ENCODE data around the gene ANTXRL.
"Not testable (repeated sequence)": the region's sequence is repeated elsewhere in the genome, so short reads cannot be mapped to it uniquely, and the experiment has no call there.

The ANTXRL gene

GRCh38 chr10:46297406-46298204, 10.8 kb downstream of the ANTXRL start:
- no peaks in the 10 kb centered on the region for H3K9me3 ChIP-seq (ENCODE audit: control insufficient read depth in 2 of 2, low read length in 2 of 2)
- H3K4me1 ChIP-seq (ENCODE audit: control insufficient read depth in 2 of 2, insufficient read depth in 2 of 2, low read length in 2 of 2), result no peaks in the 10 kb centered on the region
- no peak overlapping the region for H3K27ac ChIP-seq (ENCODE audit: low read depth in 2 of 2, low read length in 2 of 2)
- H3K9ac ChIP-seq (ENCODE audit: low read depth in 1 of 2, low read length in 2 of 2), result no peak overlapping the region
- H3K27me3 ChIP-seq (ENCODE audit: control insufficient read depth in 2 of 2, insufficient read depth in 2 of 2, low read length in 2 of 2), result no peaks in the 10 kb centered on the region
- H3K4me3 ChIP-seq (ENCODE audit: low read length in 2 of 2), result no peak overlapping the region
- H3K36me3 ChIP-seq (ENCODE audit: control insufficient read depth in 2 of 2, insufficient read depth in 2 of 2, low read length in 2 of 2), result no peaks in the 10 kb centered on the region

- Histone ChIP-seq H3K4me1 (ENCODE audit: control insufficient read depth in 2 of 2, insufficient read depth in 2 of 2, low read length in 2 of 2) (no peaks in the 10 kb centered on the region), H3K9ac (ENCODE audit: low read depth in 1 of 2, low read length in 2 of 2) (no peak overlapping the region), H3K36me3 (ENCODE audit: control insufficient read depth in 2 of 2, insufficient read depth in 2 of 2, low read length in 2 of 2) (no peaks in the 10 kb centered on the region), H3K27ac (ENCODE audit: low read depth in 2 of 2, low read length in 2 of 2) (no peak overlapping the region), H3K4me3 (ENCODE audit: low read length in 2 of 2) (no peak overlapping the region), H3K27me3 (ENCODE audit: control insufficient read depth in 2 of 2, insufficient read depth in 2 of 2, low read length in 2 of 2) (no peaks in the 10 kb centered on the region), H3K9me3 (ENCODE audit: control insufficient read depth in 2 of 2, low read length in 2 of 2) (no peaks in the 10 kb centered on the region)
Observed at GRCh38 chr10:46298477-46299285, 11.9 kb downstream of the ANTXRL start.

- Histone ChIP-seq H3K4me3 (ENCODE audit: low read length in 2 of 2) (no peak overlapping the region), H3K9me3 (ENCODE audit: control insufficient read depth in 2 of 2, low read length in 2 of 2) (no peaks in the 10 kb centered on the region), H3K9ac (ENCODE audit: low read depth in 1 of 2, low read length in 2 of 2) (no peak overlapping the region), H3K36me3 (ENCODE audit: control insufficient read depth in 2 of 2, insufficient read depth in 2 of 2, low read length in 2 of 2) (no peaks in the 10 kb centered on the region), H3K27me3 (ENCODE audit: control insufficient read depth in 2 of 2, insufficient read depth in 2 of 2, low read length in 2 of 2) (no peaks in the 10 kb centered on the region), H3K4me1 (ENCODE audit: control insufficient read depth in 2 of 2, insufficient read depth in 2 of 2, low read length in 2 of 2) (no peaks in the 10 kb centered on the region), H3K27ac (ENCODE audit: low read depth in 2 of 2, low read length in 2 of 2) (no peak overlapping the region)
Observed at GRCh38 chr10:46299286-46299535, 12.4 kb downstream of the ANTXRL start.

GRCh38 chr10:46299536-46300369, 13.0 kb downstream of the ANTXRL start:
- Histone ChIP-seq H3K27ac (ENCODE audit: low read depth in 2 of 2, low read length in 2 of 2) (no peak overlapping the region), H3K36me3 (ENCODE audit: control insufficient read depth in 2 of 2, insufficient read depth in 2 of 2, low read length in 2 of 2) (no peaks in the 10 kb centered on the region), H3K4me1 (ENCODE audit: control insufficient read depth in 2 of 2, insufficient read depth in 2 of 2, low read length in 2 of 2) (no peaks in the 10 kb centered on the region), H3K4me3 (ENCODE audit: low read length in 2 of 2) (no peak overlapping the region), H3K9ac (ENCODE audit: low read depth in 1 of 2, low read length in 2 of 2) (no peak overlapping the region), H3K9me3 (ENCODE audit: control insufficient read depth in 2 of 2, low read length in 2 of 2) (no peaks in the 10 kb centered on the region), H3K27me3 (ENCODE audit: control insufficient read depth in 2 of 2, insufficient read depth in 2 of 2, low read length in 2 of 2) (no peaks in the 10 kb centered on the region)

GRCh38 chr10:46300370-46300711, 13.5 kb downstream of the ANTXRL start:
- not testable (repeated sequence) for H3K27me3 ChIP-seq (ENCODE audit: control insufficient read depth in 2 of 2, insufficient read depth in 2 of 2, low read length in 2 of 2); H3K27ac ChIP-seq (ENCODE audit: low read depth in 2 of 2, low read length in 2 of 2); H3K4me1 ChIP-seq (ENCODE audit: control insufficient read depth in 2 of 2, insufficient read depth in 2 of 2, low read length in 2 of 2); H3K4me3 ChIP-seq (ENCODE audit: low read length in 2 of 2); H3K36me3 ChIP-seq (ENCODE audit: control insufficient read depth in 2 of 2, insufficient read depth in 2 of 2, low read length in 2 of 2); H3K9me3 ChIP-seq (ENCODE audit: control insufficient read depth in 2 of 2, low read length in 2 of 2); H3K9ac ChIP-seq (ENCODE audit: low read depth in 1 of 2, low read length in 2 of 2)

- Histone ChIP-seq H3K9ac (ENCODE audit: low read depth in 1 of 2, low read length in 2 of 2) (no peak overlapping the region), H3K27me3 (ENCODE audit: control insufficient read depth in 2 of 2, insufficient read depth in 2 of 2, low read length in 2 of 2) (no peaks in the 10 kb centered on the region), H3K4me3 (ENCODE audit: low read length in 2 of 2) (no peak overlapping the region), H3K9me3 (ENCODE audit: control insufficient read depth in 2 of 2, low read length in 2 of 2) (no peaks in the 10 kb centered on the region), H3K4me1 (ENCODE audit: control insufficient read depth in 2 of 2, insufficient read depth in 2 of 2, low read length in 2 of 2) (no peaks in the 10 kb centered on the region), H3K36me3 (ENCODE audit: control insufficient read depth in 2 of 2, insufficient read depth in 2 of 2, low read length in 2 of 2) (no peaks in the 10 kb centered on the region), H3K27ac (ENCODE audit: low read depth in 2 of 2, low read length in 2 of 2) (no peak overlapping the region)
Observed at GRCh38 chr10:46301056-46301645, 14.4 kb downstream of the ANTXRL start.

- no peaks in the 10 kb centered on the region for H3K9me3 ChIP-seq (ENCODE audit: control insufficient read depth in 2 of 2, low read length in 2 of 2)
Observed at GRCh38 chr10:46301721-46302479, 15.1 kb downstream of the ANTXRL start.

GRCh38 chr10:46302765-46303352, 16.1 kb downstream of the ANTXRL start:
- not testable (repeated sequence) for H3K4me3 ChIP-seq (ENCODE audit: low read length in 2 of 2); H3K36me3 ChIP-seq (ENCODE audit: control insufficient read depth in 2 of 2, insufficient read depth in 2 of 2, low read length in 2 of 2); H3K9ac ChIP-seq (ENCODE audit: low read depth in 1 of 2, low read length in 2 of 2); H3K4me1 ChIP-seq (ENCODE audit: control insufficient read depth in 2 of 2, insufficient read depth in 2 of 2, low read length in 2 of 2); H3K27me3 ChIP-seq (ENCODE audit: control insufficient read depth in 2 of 2, insufficient read depth in 2 of 2, low read length in 2 of 2); H3K27ac ChIP-seq (ENCODE audit: low read depth in 2 of 2, low read length in 2 of 2); H3K9me3 ChIP-seq (ENCODE audit: control insufficient read depth in 2 of 2, low read length in 2 of 2)

More at GRCh38 chr10:46301721-46302479, 15.1 kb downstream of the ANTXRL start:
- no peaks in the 10 kb centered on the region for H3K27me3 ChIP-seq (ENCODE audit: control insufficient read depth in 2 of 2, insufficient read depth in 2 of 2, low read length in 2 of 2)
- no peaks in the 10 kb centered on the region for H3K36me3 ChIP-seq (ENCODE audit: control insufficient read depth in 2 of 2, insufficient read depth in 2 of 2, low read length in 2 of 2)
- H3K4me3 ChIP-seq (ENCODE audit: low read length in 2 of 2), result no peak overlapping the region
- no peaks in the 10 kb centered on the region for H3K4me1 ChIP-seq (ENCODE audit: control insufficient read depth in 2 of 2, insufficient read depth in 2 of 2, low read length in 2 of 2)
- H3K27ac ChIP-seq (ENCODE audit: low read depth in 2 of 2, low read length in 2 of 2), result no peak overlapping the region
- no peak overlapping the region for H3K9ac ChIP-seq (ENCODE audit: low read depth in 1 of 2, low read length in 2 of 2)

GRCh38 chr10:46304062-46304461, 17.3 kb downstream of the ANTXRL start:
- Histone ChIP-seq H3K9me3 (ENCODE audit: control insufficient read depth in 2 of 2, low read length in 2 of 2) (no peaks in the 10 kb centered on the region), H3K36me3 (ENCODE audit: control insufficient read depth in 2 of 2, insufficient read depth in 2 of 2, low read length in 2 of 2) (no peaks in the 10 kb centered on the region), H3K4me3 (ENCODE audit: low read length in 2 of 2) (no peak overlapping the region), H3K27ac (ENCODE audit: low read depth in 2 of 2, low read length in 2 of 2) (no peak overlapping the region), H3K4me1 (ENCODE audit: control insufficient read depth in 2 of 2, insufficient read depth in 2 of 2, low read length in 2 of 2) (no peaks in the 10 kb centered on the region), H3K27me3 (ENCODE audit: control insufficient read depth in 2 of 2, insufficient read depth in 2 of 2, low read length in 2 of 2) (no peaks in the 10 kb centered on the region), H3K9ac (ENCODE audit: low read depth in 1 of 2, low read length in 2 of 2) (no peak overlapping the region)
